H9 (cell line): Measurements from ENCODE around the gene USP17L5. TPM values are rescaled to one million over a fixed set of nuclear protein-coding genes. Genes with fewer than 3 reads are reported as not detected.
"Not testable (repeated sequence)": the region's sequence is repeated elsewhere in the genome, so short reads cannot be mapped to it uniquely, and the experiment has no call there.

Source experiments
- DNase-seq: peaks from one replicate; pipeline ENCODE4 v3.0.0-alpha.2; 2017
- H2AFZ ChIP-seq: one replicate; pipeline ENCODE4 v1.6.1; 2013; ENCODE audit warnings: mild to moderate bottlenecking, low read length, control low read depth, moderate library complexity
- H2AK5ac ChIP-seq: 2 replicates; pipeline ENCODE4 v1.6.1; 2013; ENCODE audit warnings: low read length, control low read depth, mixed read lengths; ENCODE audit not compliant: insufficient read length
- H2BK120ac ChIP-seq: one replicate; pipeline ENCODE4 v1.6.1; 2013; ENCODE audit warnings: low read depth, mild to moderate bottlenecking, low read length, control low read depth, inconsistent platforms; ENCODE audit not compliant: poor library complexity, severe bottlenecking
- H2BK12ac ChIP-seq: 2 replicates; pipeline ENCODE4 v1.6.1; 2013; ENCODE audit warnings: low read length, control low read depth, mixed read lengths, low read depth; ENCODE audit not compliant: insufficient read length
- H2BK15ac ChIP-seq: 2 replicates; pipeline ENCODE4 v1.6.1; 2013; ENCODE audit warnings: low read depth, low read length, control low read depth
- H2BK20ac ChIP-seq: one replicate; pipeline ENCODE4 v1.6.1; 2013; ENCODE audit warnings: low read depth, mild to moderate bottlenecking, low read length, control low read depth, inconsistent platforms; ENCODE audit not compliant: poor library complexity, severe bottlenecking
- H2BK5ac ChIP-seq: 2 replicates; pipeline ENCODE4 v1.6.1; 2013; ENCODE audit warnings: low read length, control low read depth, mixed read lengths; ENCODE audit not compliant: insufficient read length
- H3K14ac ChIP-seq: 2 replicates; pipeline ENCODE4 v1.6.1; 2013; ENCODE audit warnings: low read length, control low read depth; ENCODE audit not compliant: insufficient read depth
- H3K18ac ChIP-seq: 2 replicates; pipeline ENCODE4 v1.6.1; 2013; ENCODE audit warnings: low read depth, mild to moderate bottlenecking, mixed read lengths, low read length, control low read depth; ENCODE audit not compliant: insufficient read length
- H3K23ac ChIP-seq: 2 replicates; pipeline ENCODE4 v1.6.1; 2013; ENCODE audit warnings: low read length, control low read depth, mixed read lengths, low read depth; ENCODE audit not compliant: insufficient read length
- H3K23me2 ChIP-seq: 2 replicates; pipeline ENCODE4 v1.6.1; 2013; ENCODE audit warnings: low read depth, mild to moderate bottlenecking, mixed read lengths, low read length, control low read depth; ENCODE audit not compliant: insufficient read length, poor library complexity, severe bottlenecking
- H3K27ac ChIP-seq: 2 replicates; pipeline ENCODE4 v1.5.1; 2013; ENCODE audit warnings: low read length, control low read depth, mixed read lengths, low read depth; ENCODE audit not compliant: insufficient read length
- H3K27me3 ChIP-seq: 2 replicates; pipeline ENCODE4 v1.6.1; 2013; ENCODE audit warnings: low read length, control low read depth, inconsistent platforms; ENCODE audit not compliant: insufficient read depth
- H3K4ac ChIP-seq: 2 replicates; pipeline ENCODE4 v1.6.1; 2013; ENCODE audit warnings: low read depth, mild to moderate bottlenecking, control low read depth, inconsistent platforms, low read length, moderate library complexity
- H3K4me1 ChIP-seq: 2 replicates; pipeline ENCODE4 v1.6.1; 2013; ENCODE audit warnings: low read length, control low read depth, inconsistent platforms; ENCODE audit not compliant: insufficient read depth
- H3K4me2 ChIP-seq: 2 replicates; pipeline ENCODE4 v1.6.1; 2013; ENCODE audit warnings: low read length, control low read depth, mixed read lengths; ENCODE audit not compliant: insufficient read length, insufficient read depth
- H3K56ac ChIP-seq: 2 replicates; pipeline ENCODE4 v1.6.1; 2013; ENCODE audit warnings: low read depth, mild to moderate bottlenecking, mixed read lengths, low read length, control low read depth; ENCODE audit not compliant: insufficient read length
- H3K79me1 ChIP-seq: 2 replicates; pipeline ENCODE4 v1.6.1; 2013; ENCODE audit warnings: low read depth, mild to moderate bottlenecking, moderate library complexity, low read length, control low read depth, inconsistent platforms; ENCODE audit not compliant: insufficient read depth, poor library complexity, severe bottlenecking
- H3K79me2 ChIP-seq: 2 replicates; pipeline ENCODE4 v1.6.1; 2013; ENCODE audit warnings: low read length, control low read depth, inconsistent platforms; ENCODE audit not compliant: insufficient read depth
- H3K9ac ChIP-seq: 2 replicates; pipeline ENCODE4 v1.6.1; 2013; ENCODE audit warnings: low read length, control low read depth, mixed read lengths; ENCODE audit not compliant: insufficient read length; ENCODE audit errors: extremely low read depth
- H3K9me3 ChIP-seq: one replicate; pipeline ENCODE4 v1.6.1; 2013; ENCODE audit warnings: low read depth, low read length, inconsistent platforms; ENCODE audit not compliant: control insufficient read depth
- H3T11ph ChIP-seq: one replicate; pipeline ENCODE4 v1.6.1; 2013; ENCODE audit warnings: mild to moderate bottlenecking, low read length, control low read depth, inconsistent platforms
- H4K20me1 ChIP-seq: one replicate; pipeline ENCODE4 v1.6.1; 2013; ENCODE audit not compliant: control insufficient read depth, insufficient read length, insufficient read depth
- H4K5ac ChIP-seq: 2 replicates; pipeline ENCODE4 v1.6.1; 2013; ENCODE audit warnings: low read depth, mild to moderate bottlenecking, mixed read lengths, low read length, control low read depth; ENCODE audit not compliant: insufficient read length
- H4K8ac ChIP-seq: replicated peaks from 2 replicates; pipeline ENCODE4 v1.6.1; 2013; ENCODE audit warnings: low read length, control low read depth, mixed read lengths, low read depth; ENCODE audit not compliant: insufficient read length
- H4K91ac ChIP-seq: 2 replicates; pipeline ENCODE4 v1.6.1; 2013; ENCODE audit warnings: low read depth, mild to moderate bottlenecking, moderate library complexity, mixed read lengths, low read length, control low read depth; ENCODE audit not compliant: insufficient read length
- H3K27ac Mint-ChIP-seq, 3 experiments: 2 replicates in 2 of 3; 3 replicates in 1 of 3; pipeline ENCODE4 v1.8.0; 2020 to 2021; ENCODE audit warnings: mixed read lengths in 3 of 3, mild to moderate bottlenecking in 1 of 3, moderate library complexity in 1 of 3
- H3K27me3 Mint-ChIP-seq: 2 replicates; pipeline ENCODE4 v1.8.0; 2021; ENCODE audit warnings: low read depth, mild to moderate bottlenecking, moderate library complexity, mixed read lengths
- H3K36me3 Mint-ChIP-seq, 3 experiments: 2 replicates in 2 of 3; 3 replicates in 1 of 3; pipeline ENCODE4 v1.8.0; 2020 to 2021; ENCODE audit warnings: low read depth in 3 of 3, mixed read lengths in 3 of 3; ENCODE audit not compliant: insufficient read depth in 1 of 3
- H3K4me1 Mint-ChIP-seq, 2 experiments: 2 replicates each; pipeline ENCODE4 v1.8.0; 2020; ENCODE audit warnings: mixed read lengths in 2 of 2
- H3K4me3 Mint-ChIP-seq, 2 experiments: 2 replicates in 1 of 2; 3 replicates in 1 of 2; pipeline ENCODE4 v1.8.0; 2020 to 2021; ENCODE audit warnings: mild to moderate bottlenecking in 2 of 2, mixed read lengths in 2 of 2, moderate library complexity in 1 of 2
- H3K9me3 Mint-ChIP-seq, 2 experiments: 2 replicates in 1 of 2; 3 replicates in 1 of 2; pipeline ENCODE4 v1.8.0; 2020; ENCODE audit warnings: mild to moderate bottlenecking in 2 of 2, mixed read lengths in 2 of 2, moderate library complexity in 1 of 2
- WGBS: extraction: QIAGEN DNeasy Blood & Tissue Kit; methylation state at CpG from one replicate; pipeline ENCODE4 v1.1.7; 2013; ENCODE audit warnings: missing lambda C conversion rate, low lambda C conversion rate, mixed read lengths; ENCODE audit not compliant: insufficient read length; ENCODE audit errors: extremely low coverage; 5-methylcytosine and 5-hydroxymethylcytosine counted together
- total RNA-seq: library from RNA; stranded (reverse); gene quantifications from 2 replicates; pipeline ENCODE4 v1.2.1, GENCODE V29; 2021

The USP17L5 gene
- total RNA-seq, 1 experiment from 2014 or later: not detected

DNA sequence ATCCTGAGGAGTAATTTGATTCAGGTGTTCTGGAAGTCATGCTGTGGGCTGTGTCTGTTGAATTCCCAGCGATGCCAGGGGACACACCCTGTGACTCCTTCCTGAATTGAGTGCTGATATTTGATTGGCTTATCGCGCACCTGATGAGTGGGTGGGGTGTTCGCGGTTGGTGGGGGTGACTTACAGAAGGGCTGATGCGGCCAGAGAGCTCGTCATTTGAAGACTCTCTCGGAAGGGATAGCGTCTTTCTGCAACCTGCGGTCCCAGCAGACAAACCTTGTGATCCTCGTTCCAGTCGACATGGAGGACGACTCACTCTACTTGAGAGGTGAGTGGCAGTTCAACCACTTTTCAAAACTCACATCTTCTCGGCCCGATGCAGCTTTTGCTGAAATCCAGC is 14.3 kb upstream of the USP17L5 start, which contains the start of gene USP17L24:
Gene USP17L24 (plus strand): TSS at position 301 of the 400 bp plus-strand sequence. CDS start 0 bp downstream, at position 301.
- not testable (repeated sequence) for DNase-seq, H3K14ac ChIP-seq, H3K36me3 Mint-ChIP-seq, H3K4me2 ChIP-seq, H3K9me3 Mint-ChIP-seq, H3K27ac Mint-ChIP-seq, H3K23ac ChIP-seq, H3K23me2 ChIP-seq, H2BK20ac ChIP-seq, H4K20me1 ChIP-seq, H4K91ac ChIP-seq, H2BK5ac ChIP-seq, H3K4me3 Mint-ChIP-seq, H4K8ac ChIP-seq, H2BK12ac ChIP-seq, H2BK15ac ChIP-seq, H3K56ac ChIP-seq, H3K27ac ChIP-seq, H3T11ph ChIP-seq, H4K5ac ChIP-seq, H3K79me1 ChIP-seq, H2AK5ac ChIP-seq, H2BK120ac ChIP-seq, H3K4me1 ChIP-seq, H3K18ac ChIP-seq, H3K4me1 Mint-ChIP-seq, H3K27me3 Mint-ChIP-seq, H2AFZ ChIP-seq, H3K79me2 ChIP-seq, H3K27me3 ChIP-seq, H3K9me3 ChIP-seq, H3K4ac ChIP-seq, H3K9ac ChIP-seq
- no CpG with 5 or more reads among the region's 15 CpGs for WGBS

GRCh38 chr4:9329611-9330010 is 9.6 kb upstream of the USP17L5 start, which contains the start of gene USP17L25:
Gene USP17L25, plus strand, starts transcription at chr4:9329911. Its CDS starts 0 bp downstream, at chr4:9329911.
- H3K4me1 Mint-ChIP-seq, H3K27ac ChIP-seq, H2AFZ ChIP-seq, H3K79me2 ChIP-seq, H3K56ac ChIP-seq, H3K9me3 Mint-ChIP-seq, H3K9ac ChIP-seq, H3K23me2 ChIP-seq, H4K20me1 ChIP-seq, H3K27ac Mint-ChIP-seq, H4K91ac ChIP-seq, H3K27me3 ChIP-seq, H2BK120ac ChIP-seq, H2BK12ac ChIP-seq, H3K4me3 Mint-ChIP-seq, H3K4me1 ChIP-seq, H2BK5ac ChIP-seq, H3K79me1 ChIP-seq, H2BK20ac ChIP-seq, H3K4ac ChIP-seq, H3K23ac ChIP-seq, H3K27me3 Mint-ChIP-seq, H3K18ac ChIP-seq, H3K14ac ChIP-seq, H4K5ac ChIP-seq, H3K9me3 ChIP-seq, H2AK5ac ChIP-seq, H2BK15ac ChIP-seq, H3K4me2 ChIP-seq, H4K8ac ChIP-seq, H3T11ph ChIP-seq, DNase-seq, H3K36me3 Mint-ChIP-seq: not testable (repeated sequence)
- no CpG with 5 or more reads among the region's 15 CpGs for WGBS
